NB4 (cell line): ENCODE measurements around the gene CNPY1.

Experiments used
- DNase-seq: peaks from one replicate; pipeline ENCODE4 v3.0.0; 2010; ENCODE audit warnings: low read depth
- H3K4me3 ChIP-seq: one replicate; pipeline ENCODE4 v1.5.1; 2011; ENCODE audit warnings: mild to moderate bottlenecking, low read depth, low read length, moderate library complexity
- CTCF ChIP-seq: IDR thresholded peaks from one replicate; pipeline ENCODE4 v1.5.1; 2012; ENCODE audit warnings: low read depth, low read length
- MYC ChIP-seq: IDR thresholded peaks from 2 replicates; pipeline ENCODE4 v1.6.1; 2011; ENCODE audit warnings: low read depth, low read length
- POLR2A ChIP-seq: IDR thresholded peaks from 2 replicates; pipeline ENCODE4 v1.6.1; 2011; ENCODE audit warnings: mild to moderate bottlenecking; ENCODE audit not compliant: insufficient read length; ENCODE audit errors: extremely low read depth
- TF ChIP-seq, protein P1 (sequence below): IDR thresholded peaks from 2 replicates; pipeline ENCODE4 v1.6.1; 2011; ENCODE audit warnings: low read depth, low read length

CNPY1 gene

GRCh38 chr7:155533827-155534690 is 12.3 kb downstream of the CNPY1 start:
- no peak overlapping the region for H3K4me3 ChIP-seq
- TF ChIP-seq, protein P1, sequence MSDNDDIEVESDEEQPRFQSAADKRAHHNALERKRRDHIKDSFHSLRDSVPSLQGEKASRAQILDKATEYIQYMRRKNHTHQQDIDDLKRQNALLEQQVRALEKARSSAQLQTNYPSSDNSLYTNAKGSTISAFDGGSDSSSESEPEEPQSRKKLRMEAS: no peak
- TF ChIP-seq POLR2A: no peak
- TF ChIP-seq CTCF: peak; percentile 90
- no peak for TF ChIP-seq MYC
- peak; percentile 70 for DNase-seq

GRCh38 chr7:155533120-155533826 is 13.1 kb downstream of the CNPY1 start:
- H3K4me3 ChIP-seq: peak overlapping the region; percentile 13
- peak; percentile 32 for DNase-seq
- TF ChIP-seq POLR2A (no peak), CTCF (peak; percentile 7)

DNA sequence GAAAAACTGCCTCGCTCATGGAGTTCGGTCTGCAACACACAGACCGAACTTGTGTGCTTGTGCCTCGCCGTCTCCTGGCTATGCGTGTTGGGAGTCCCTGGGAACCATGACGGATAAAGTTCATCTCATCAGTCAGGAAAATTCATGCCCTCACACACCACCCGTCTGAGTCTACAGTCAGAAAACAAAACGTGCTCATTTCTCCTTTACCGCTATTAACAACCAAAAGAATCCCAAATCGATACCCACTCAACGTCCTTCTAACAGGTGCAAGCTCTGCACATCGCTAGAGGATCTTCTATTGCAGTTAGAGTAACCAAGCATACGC is 13.6 kb downstream of the CNPY1 start:
- no peak for TF ChIP-seq POLR2A
- no peak for TF ChIP-seq MYC
- TF ChIP-seq, protein P1: no peak
- no peak for TF ChIP-seq CTCF
- no peak overlapping the region for H3K4me3 ChIP-seq
- no peak for DNase-seq

- DNase-seq: no peak
- no peak for TF ChIP-seq MYC
- TF ChIP-seq CTCF: no peak
- TF ChIP-seq POLR2A: no peak
- TF ChIP-seq, protein P1: no peak
- no peak overlapping the region for H3K4me3 ChIP-seq
Observed at GRCh38 chr7:155531681-155532080, 14.7 kb downstream of the CNPY1 start.

GRCh38 chr7:155530601-155531000 is 15.8 kb downstream of the CNPY1 start:
- DNase-seq: no peak
- TF ChIP-seq, protein P1: no peak
- no peak for TF ChIP-seq MYC
- H3K4me3 ChIP-seq: no peak overlapping the region

- TF ChIP-seq CTCF (no peak), POLR2A (no peak), MYC (no peak)
- TF ChIP-seq, protein P1: no peak
- H3K4me3 ChIP-seq: no peak overlapping the region
- DNase-seq: no peak
Observed at GRCh38 chr7:155529845-155530244, 16.5 kb downstream of the CNPY1 start.
